ENCODE data around the gene ABHD2.

GRCh38 chr15:89192136-89192535 is 103.9 kb downstream of the ABHD2 start:
- TF ChIP-seq CTCF (IDR thresholded peaks at IDR 0.05): no peak
- no peak for TF ChIP-seq POLR2A (IDR thresholded peaks at IDR 0.05; ENCODE audit: low read depth)
- no peak for TF ChIP-seq EP300 (IDR thresholded peaks at IDR 0.05)
- no peak for TF ChIP-seq POLR2AphosphoS5 (IDR thresholded peaks at IDR 0.05)

All from esophagus muscularis mucosa (tissue), 4 donors.